HG03439 (cell line): Measurements from ENCODE around the gene FNBP1L.
"Not testable (repeated sequence)": the region's sequence is repeated elsewhere in the genome, so short reads cannot be mapped to it uniquely, and the experiment has no call there.

Source experiments
- ATAC-seq: cut with Tn5 transposase; IDR thresholded peaks from one replicate; pipeline ENCODE4 v1.9.1; 2021; ENCODE audit warnings: mild to moderate bottlenecking, moderate library complexity; ENCODE audit not compliant: unreplicated experiment

FNBP1L gene

DNA sequence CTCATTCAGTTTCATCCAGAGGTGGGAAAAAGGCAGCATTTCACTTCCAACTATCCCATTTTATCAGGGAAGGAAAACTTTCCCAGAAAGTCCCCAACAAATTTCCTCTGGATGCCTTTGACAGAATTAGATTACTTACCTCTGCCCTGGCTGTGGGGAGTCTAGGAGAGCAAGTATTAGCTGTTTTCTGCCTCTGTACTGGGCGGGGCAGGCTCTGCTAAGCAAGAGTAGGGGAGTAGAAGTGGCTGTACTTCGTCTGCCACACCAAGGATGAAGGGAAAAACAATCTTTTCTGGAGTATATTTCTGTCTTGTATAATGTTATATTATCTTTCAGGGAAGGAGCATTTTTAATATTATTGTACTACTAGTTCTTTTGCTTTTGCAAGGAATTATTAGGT is 78.5 kb downstream of the FNBP1L start:
- no peak for ATAC-seq

DNA sequence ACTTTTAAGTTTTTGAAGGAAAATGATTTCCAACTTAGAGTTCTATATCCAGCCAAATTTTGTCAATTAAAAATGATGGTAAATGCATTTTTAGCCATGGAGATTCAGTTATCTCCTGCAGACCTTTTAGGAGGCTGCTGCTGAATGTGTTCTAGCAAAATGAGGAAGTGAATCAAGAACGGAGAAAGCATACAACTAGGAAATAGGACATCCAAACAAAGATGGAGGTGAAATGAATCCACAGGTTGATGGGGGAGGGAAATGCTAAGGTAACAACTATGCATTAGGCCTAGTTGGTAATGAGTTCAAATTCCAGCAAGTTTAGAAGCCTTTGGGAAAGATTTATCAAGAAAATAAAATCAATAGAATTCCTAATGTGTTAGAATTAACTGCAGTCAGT is 80.5 kb downstream of the FNBP1L start:
- no peak for ATAC-seq

DNA sequence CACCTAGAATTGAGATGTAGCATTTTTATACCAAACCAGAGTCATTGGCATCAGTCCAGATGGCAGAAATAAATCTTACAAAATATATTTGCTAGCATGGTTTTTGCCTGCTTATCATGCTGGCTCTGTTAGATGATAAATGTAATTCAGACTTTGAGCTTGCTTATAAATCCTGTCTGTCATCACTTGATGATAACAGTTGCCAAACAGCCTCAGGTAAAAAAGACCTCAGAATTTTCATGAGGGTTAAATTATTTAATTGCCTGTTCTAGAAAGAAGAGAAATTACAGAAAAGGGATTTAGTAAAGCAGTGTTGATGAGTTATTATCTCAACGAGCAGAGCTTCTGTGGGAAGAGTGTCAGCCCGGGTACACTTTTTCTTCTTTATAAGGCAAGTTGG is 83.3 kb downstream of the FNBP1L start:
- ATAC-seq = no peak

DNA sequence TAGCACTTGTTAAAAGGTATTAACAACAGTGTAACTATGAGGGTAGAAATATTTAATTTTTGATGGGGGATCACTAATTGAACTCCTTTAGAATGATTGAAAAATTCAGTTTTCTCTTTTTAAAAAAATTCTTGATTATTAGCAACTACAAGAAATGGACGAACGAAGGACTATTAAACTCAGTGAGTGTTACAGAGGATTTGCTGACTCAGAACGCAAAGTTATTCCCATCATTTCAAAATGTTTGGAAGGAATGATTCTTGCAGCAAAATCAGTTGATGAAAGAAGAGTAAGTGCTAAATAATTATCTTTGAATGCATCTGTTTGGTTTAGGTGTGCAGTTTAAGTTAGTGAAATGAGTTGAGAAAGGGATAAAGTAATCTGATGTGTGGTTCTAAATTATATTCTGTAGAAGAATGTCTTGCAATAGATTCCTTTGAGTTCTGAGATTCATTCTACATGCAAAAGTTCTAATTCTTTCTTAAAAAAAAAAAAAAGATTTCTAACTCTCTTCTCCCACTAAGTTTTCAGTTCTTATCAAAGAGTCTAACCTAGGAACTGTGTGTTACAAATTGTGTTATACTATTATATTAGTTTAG is 85.0 kb downstream of the FNBP1L start:
- no peak for ATAC-seq

DNA sequence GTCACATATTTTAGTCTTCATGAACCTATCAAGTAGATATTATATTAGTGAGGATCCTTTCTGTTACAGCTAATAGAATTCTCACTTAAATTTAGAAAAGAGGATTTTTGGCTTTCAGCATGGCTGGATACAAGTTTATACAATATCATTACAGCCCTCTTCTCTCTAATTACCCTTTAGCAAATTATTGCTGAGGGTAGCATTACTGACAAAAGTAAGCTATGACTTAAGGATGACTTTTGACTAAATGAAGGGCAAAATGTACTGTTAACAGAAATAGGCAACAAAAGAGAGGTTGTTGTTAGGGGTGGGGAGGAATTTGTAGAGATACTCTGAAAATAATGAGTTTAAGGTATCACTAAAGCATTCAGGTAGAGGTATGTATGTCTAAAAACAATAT is 85.8 kb downstream of the FNBP1L start:
- ATAC-seq = no peak

DNA sequence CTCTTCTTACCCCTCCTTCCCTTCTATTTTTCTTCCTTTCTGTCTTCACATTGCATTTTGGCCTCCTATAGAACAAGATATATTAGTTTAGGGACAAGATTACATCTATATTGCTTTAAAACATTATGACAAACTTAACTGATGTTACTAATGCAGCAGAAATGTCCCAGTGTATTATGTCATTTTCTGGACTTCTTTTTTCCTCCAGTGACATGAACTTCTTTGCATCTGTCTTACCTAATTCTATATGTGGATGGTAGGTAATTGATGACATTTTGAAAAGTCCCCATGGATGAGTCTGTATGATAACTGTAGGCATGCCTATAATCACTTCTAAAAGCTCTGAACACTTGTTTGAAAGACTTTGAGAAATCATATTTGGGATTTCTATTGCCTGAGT is 89.5 kb downstream of the FNBP1L start:
- no peak for ATAC-seq

DNA sequence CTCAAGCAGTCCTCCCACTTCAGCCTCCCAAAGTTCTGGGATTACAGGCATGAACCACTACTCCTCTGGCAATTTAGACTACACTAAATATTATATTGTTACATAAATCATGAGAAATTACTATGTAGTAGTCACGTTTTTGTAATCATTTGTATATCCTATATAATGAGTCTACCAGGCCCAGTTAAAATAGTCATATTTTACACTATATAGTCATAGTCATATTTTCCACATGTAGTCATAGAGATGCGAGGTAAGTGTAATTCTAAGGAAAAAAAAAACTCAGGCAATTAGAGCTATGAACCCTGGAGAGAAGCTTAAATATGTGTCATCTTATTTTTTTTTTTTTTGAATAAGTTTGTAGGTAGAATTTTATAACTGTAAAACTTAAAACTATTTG is 90.0 kb downstream of the FNBP1L start:
- ATAC-seq = no peak

DNA sequence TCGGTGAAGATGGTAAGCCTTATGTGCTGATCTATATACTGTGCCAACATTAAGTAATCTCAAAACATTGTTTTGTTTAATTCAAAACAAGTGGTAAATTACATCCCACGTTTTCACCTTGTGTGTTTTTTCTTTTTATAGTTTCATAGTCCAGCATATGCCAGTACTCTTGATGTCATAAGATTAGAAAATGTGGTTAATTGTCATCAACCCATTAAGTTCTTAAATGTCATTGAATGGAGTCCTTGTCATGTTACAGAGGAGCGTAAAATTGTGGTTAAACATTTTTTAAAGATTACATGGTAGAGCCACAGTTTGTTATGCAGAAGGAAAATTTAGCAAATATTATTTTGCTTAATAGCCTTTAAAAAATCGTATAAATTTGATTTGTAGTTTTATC is 93.1 kb downstream of the FNBP1L start:
- ATAC-seq = no peak

DNA sequence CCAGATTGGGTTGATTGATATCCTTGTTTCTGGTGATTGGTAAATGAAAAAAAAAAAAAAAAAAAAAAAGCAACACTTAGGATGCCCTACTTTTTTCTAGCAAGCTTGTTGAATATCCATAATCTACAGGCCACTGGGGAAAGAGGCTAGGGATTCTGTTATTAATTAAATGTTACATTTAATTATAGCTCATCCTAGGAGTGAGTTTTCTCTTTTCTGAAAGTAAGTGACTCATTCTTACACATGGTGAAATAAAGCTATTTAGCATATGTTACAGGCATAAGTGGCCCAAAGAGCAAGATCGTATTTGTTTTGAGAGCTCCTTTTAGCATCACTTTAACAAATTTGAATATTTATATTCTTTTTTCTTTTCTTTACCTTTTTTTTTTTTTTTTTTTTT is 94.5 kb downstream of the FNBP1L start:
- ATAC-seq = no peak

DNA sequence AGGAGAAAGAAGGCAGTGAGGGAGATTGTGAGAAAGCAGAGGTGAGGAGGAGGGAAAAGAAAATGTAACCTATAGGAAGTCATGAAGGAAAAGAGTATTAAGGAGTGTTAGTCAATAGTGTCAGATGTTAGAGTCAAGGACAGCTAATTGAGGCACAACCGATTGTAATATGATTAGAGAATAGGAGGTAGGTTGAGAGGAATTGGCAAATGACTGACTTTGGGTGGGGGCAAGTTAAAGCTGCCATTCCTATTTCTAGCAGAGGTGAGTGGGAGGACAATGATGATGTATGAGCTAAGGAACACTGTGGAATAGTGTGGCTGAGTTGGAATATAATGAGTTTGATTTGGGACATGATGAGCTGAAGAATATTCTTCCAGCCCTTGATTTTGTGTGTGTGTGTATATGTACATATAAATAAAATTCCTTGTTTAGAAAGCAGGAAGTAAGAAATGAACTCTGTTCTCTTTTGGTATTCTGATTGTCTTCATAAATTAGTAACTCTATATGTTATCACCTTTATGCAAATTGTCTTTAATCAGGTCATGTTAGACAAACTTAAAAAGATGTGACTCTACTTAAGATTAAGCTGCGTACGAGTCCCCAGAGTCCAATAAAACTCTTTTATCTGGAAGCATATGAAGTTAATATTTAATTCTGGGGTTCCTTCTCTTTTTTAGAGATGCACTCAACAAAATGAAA is 98.4 kb downstream of the FNBP1L start:
- no peak for ATAC-seq

DNA sequence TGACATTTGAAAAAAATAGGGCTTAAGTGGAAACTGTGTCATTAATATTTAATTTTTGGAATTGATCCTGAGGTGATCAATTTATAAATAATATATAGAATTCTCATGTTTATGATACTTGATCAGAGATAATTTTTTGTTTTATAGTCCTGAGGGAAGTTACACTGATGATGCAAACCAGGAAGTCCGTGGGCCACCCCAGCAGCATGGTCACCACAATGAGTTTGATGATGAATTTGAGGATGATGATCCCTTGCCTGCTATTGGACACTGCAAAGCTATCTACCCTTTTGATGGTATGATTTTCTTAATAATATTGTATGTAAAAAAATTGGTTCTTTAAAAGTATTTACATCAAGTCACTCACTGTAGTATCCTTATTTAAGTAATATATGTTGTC is 101.2 kb downstream of the FNBP1L start:
- ATAC-seq = no peak

DNA sequence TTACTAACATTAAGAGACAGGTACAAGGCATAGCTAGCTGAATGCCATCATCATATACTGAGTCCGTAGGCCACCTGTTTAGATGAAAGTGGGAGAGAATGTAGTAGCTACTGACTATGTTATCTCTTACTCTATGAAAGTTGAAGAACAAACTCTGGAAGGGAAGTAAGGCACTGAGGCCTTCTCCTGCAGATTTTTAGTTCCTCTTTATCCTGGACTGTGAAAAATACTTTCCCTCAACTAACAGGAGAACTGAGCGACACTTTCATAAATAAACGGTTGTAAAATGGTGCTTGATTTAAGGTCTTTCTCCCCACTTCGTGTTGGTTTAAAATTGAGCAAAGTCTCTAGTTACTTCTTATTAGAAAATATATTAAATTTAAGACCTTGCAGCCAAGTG is 101.9 kb downstream of the FNBP1L start:
- ATAC-seq = no peak

DNA sequence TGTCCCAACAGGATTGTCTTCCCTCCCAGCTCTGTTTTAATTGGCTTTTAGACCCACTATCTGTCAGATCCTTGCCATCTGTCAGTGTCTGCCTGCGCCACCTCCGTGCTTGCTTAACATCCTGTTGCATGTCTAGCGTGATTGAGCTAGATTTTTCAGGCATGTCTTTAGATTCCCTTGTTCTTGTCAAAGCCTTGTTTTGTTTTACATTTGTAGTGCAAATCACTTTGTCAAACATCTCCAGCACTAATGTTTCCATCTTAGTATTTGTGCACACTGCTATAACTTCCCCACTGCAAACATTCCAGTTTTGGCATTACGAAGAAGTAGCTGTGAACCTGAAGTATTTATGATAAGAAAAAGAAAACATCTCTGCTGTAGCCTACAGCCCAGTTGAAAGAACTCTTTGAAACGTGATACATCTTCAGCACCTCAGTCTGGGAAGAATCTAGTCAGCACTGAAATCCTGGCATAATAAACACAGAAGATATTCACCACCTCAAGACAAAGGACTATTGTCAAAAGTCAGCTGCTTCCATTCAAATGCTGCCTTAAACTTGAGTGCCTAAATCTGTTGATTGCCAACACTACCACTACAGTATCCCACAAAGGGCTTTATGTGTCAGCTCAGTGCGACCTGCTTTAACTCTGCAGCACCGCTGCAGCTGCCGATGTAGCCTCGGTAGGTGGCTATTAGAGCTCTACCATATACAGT is 105.0 kb downstream of the FNBP1L start:
- ATAC-seq = no peak

DNA sequence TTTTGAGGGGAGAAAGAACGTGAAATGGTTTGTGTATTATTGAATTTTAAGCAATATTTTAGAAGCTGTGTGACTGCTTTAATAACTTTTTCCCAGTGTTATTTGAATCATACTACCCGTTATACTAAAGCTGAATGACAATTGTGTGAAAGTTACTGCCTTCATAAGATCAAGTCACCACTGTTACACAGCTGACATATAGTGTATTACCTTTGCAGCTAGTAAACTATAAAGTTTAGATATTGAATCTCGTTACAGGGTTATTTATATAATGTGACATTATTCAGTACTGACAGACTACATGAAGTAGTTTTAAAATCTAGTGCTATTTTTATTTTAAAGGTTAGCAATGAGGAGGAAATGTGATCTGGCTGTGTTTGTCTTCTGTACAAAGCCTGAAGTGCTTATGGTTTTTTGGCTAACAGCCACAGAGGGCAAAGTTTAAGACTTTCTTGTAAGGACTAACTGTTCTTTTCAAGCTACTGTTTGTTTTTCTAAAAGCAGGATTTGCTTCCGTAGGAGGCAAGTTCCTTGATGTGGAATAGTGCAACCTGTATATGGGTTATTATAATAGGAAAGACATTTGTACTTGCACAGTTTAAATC is 106.1 kb downstream of the FNBP1L start:
- ATAC-seq = not testable (repeated sequence)

DNA sequence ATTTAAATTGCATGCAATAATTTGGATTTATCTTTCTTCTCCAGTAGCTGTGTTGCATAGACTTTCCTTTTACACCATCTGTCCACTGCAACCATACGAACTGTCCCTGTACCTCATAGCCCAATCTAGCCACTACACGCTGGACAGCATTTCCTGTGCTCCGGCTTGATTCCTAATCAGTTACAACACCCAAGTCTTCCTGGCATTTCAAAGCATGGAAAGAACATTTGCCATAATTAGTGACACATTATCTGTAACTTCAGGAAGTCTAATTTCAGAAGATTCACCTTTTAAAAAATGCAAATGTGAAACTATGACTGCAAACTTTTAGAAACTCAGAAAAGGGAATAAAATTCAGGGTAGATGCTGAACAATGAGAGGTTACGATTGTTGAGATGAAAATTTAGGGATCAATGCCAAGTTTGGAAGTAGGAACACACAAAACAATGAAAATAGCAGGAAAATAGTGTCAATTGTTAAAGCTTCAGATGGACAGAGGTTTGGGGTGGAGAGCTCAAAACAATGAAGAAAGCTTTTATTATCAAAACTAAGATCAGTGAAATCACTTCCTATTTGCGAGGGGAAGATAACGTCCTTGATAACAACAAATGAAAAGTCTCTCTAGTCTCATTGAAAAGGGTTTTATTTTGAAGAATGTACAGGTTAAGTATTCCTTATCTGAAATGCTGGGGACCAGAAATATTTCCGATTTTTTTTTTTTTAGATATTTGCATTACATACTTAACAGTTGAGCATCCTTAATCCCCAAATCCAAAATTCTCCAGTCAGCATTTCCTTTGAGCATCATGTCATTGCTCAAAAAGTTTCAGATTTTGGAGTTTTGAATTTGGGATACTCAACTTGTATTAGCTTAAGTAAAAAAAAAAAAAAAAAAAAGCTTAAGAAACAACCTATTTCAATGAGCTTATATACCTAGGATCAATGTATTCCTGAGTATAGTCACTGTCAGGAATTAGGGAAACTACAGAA is 107.3 kb downstream of the FNBP1L start:
- no peak for ATAC-seq

DNA sequence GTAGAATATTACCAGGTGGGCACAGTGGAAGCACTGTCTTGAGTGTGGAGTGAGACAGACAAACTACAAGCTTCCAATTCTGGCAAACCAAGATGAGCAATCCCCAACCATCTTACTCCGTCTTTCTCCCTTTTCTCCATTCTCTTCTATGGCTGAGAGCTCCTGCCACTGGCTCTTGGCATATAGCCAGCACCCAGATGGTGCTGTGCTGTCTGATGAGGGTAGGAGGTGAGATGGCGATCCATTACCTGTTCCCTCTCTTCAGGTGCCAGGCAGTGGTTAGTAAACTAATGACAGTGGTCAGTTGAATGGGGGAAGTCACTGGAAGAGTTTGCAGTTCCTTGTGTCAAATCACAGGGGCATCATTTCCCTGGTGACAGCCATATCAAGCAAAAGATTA is 108.4 kb downstream of the FNBP1L start:
- ATAC-seq = no peak

DNA sequence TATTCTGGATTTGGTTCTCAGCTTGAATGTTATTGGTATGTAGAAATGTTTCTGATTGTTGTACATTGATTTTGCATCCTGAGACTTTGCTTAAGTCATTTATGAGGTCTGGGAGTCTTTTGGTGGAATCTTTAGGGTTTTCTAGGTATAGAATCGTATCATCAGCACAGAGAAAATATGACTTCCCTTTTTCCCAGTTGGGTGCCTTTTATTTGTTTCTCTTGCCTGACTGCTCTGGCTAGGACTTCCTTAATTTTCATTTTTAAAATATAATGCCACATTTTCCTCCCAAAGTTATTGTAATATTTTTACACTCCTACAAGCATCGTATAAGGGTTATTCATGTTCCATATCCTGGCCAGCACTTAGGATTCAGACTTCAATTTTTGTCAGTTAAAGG is 111.1 kb downstream of the FNBP1L start:
- no peak for ATAC-seq

DNA sequence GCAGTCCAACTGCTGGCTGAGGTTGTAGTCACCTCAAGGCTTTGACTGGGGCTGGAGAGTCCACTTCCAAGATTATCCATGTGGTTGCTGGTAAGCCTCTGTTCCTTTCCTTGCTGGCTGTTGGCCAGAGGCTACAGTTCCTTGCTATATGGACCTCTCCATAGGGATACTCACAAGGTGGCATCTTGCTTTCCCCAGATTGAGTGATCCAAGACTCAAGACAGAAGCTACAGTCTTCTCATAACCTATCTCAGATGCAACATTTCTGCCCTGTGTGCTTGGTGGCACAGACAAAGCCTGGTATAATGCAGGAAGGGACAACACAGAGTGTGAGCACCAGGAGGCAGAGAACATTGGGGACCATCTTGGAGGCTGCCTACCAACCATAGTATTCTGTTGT is 111.8 kb downstream of the FNBP1L start:
- ATAC-seq = no peak

DNA sequence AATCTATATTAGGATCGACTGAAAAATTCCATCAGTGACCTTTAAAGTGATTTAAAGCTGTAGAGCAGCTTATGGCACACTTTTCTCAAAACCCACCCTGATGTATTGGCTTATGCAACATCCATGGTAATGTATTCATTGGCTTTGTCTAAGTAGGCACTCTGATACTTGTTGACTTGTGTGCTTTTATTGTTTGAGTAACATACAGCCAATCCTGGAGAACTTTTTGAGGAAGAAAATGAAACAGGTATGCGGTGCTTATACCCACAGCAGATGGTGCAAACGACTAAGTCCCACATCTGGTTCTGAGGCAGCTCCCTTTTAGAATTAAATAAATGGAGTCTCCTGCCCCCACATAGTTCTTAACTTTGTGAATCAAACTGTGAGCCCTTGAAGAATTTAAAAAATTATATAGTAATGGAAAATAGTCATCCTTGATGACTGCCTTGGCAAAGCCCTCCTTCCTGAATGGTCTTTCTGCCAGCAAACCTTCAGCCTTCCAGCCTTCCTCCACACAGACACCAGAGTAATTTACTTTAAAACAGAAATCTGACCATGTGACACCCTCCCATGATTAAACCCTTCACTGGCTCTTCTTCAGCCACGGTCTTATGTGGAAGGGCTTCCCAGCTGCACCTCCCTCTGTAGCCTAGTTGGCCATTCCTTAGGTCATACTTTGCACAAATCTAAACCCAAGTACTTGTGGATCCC is 117.7 kb downstream of the FNBP1L start:
- ATAC-seq = no peak

DNA sequence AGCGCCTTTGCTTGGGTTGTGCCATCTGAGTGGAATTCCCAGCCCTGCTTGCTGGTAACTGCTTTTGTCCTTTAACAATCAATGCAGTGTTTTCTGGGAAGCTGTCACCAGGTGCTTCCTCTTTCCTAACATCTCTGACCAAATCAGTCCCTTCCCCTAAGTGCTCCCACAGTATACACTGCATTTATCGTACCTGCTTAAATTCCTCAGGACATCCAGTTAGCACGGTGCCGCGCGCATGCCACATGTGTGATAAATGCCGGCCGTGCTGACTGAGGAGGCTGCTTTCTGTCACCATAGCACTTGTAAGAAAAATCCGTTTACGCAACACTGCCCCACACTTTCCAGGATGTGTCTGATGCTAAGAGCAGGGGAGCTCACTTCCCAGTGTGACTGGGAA is 118.3 kb downstream of the FNBP1L start:
- ATAC-seq = no peak
